ENCODE measurements around the gene BCL3. TPM values are rescaled to one million over a fixed set of nuclear protein-coding genes. Genes with fewer than 3 reads are reported as not detected.

Gene BCL3
- total RNA-seq, 1 donor from 2014 or later = 2.5 TPM

- DNase-seq (ENCODE audit: low read depth, low spot score) = no peak
Measured at GRCh38 chr19:44788971-44789370, 40.5 kb downstream of the BCL3 start.

- DNase-seq (ENCODE audit: low read depth, low spot score) = no peak
Measured at GRCh38 chr19:44789943-44790483, 41.5 kb downstream of the BCL3 start.

DNA sequence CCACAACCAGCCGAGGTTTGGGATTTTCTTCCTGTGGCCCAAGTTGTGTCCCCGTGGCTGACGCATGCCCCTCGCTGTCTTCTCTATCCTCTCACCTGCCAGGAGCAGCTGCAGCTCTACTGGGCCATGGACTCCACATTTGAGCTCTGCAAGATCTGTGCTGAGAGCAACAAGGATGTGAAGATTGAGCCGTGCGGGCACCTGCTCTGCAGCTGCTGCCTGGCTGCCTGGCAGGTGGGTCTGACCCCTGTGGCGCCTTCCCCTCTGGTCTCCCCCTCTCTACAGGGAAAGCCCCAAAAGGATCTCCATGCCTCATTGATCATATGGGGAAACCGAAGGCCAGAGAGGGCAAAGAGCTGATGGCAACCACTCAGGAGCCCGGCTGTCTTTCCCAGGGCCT, 43.8 kb downstream of the BCL3 start:
- DNase-seq (ENCODE audit: low read depth, low spot score) = no peak

DNA sequence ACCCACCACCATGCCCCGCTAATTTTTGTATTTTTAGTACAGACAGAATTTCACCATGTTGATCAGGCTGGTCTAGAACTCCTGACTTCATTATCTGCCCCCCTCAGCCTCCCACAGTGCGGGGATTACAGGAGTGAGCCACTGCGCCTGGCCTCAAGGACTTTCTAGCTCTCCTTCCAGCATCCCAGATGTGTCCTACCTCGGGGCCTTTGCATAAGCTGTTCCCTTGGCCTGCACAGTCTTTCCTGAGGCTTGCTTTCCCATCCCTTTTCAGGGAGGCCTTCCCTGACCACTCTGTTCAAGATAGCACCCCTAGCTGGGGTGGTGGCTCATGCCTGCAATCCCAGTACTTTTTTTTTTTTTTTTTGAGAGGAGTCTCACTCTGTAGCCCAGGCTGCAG, 46.1 kb downstream of the BCL3 start:
- no peak for DNase-seq (ENCODE audit: low read depth, low spot score)

- DNase-seq (ENCODE audit: low read depth, low spot score) = no peak
Measured at GRCh38 chr19:44795398-44795987, 47.0 kb downstream of the BCL3 start.

DNA sequence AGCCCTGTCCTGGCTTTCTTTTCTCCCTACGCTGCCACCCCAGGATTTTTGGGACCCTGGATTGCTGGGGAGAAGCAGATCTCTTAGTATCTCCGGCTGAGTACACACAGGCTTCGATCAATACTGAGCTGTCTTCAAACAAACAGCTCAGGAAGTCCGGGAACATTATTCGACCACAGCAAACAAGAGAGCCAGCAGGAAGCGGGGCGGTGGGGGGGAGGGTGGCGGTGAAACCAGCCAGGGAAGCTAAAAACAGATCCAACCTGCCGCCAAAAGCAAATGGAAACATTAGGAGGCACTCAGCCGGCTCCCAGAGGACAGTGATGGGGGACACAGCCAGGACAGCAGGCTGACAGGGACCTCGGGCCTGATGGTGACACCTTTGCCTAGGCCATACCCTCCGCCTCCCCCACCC, 48.2 kb downstream of the BCL3 start:
- DNase-seq (ENCODE audit: low read depth, low spot score) = no peak

GRCh38 chr19:44799627-44800346, 51.3 kb downstream of the BCL3 start:
- no peak for DNase-seq (ENCODE audit: low read depth, low spot score)

GRCh38 chr19:44800461-44800860, 52.0 kb downstream of the BCL3 start:
- no peak for DNase-seq (ENCODE audit: low read depth, low spot score)

GRCh38 chr19:44803442-44804428, 55.2 kb downstream of the BCL3 start:
- DNase-seq (ENCODE audit: low read depth, low spot score) = no peak

GRCh38 chr19:44806291-44806690, 57.8 kb downstream of the BCL3 start:
- no peak for DNase-seq (ENCODE audit: low read depth, low spot score)

- DNase-seq (ENCODE audit: low read depth, low spot score) = no peak
Measured at GRCh38 chr19:44807162-44807561, 58.7 kb downstream of the BCL3 start.

GRCh38 chr19:44807652-44808462, 59.3 kb downstream of the BCL3 start:
- no peak for DNase-seq (ENCODE audit: low read depth, low spot score)

DNA sequence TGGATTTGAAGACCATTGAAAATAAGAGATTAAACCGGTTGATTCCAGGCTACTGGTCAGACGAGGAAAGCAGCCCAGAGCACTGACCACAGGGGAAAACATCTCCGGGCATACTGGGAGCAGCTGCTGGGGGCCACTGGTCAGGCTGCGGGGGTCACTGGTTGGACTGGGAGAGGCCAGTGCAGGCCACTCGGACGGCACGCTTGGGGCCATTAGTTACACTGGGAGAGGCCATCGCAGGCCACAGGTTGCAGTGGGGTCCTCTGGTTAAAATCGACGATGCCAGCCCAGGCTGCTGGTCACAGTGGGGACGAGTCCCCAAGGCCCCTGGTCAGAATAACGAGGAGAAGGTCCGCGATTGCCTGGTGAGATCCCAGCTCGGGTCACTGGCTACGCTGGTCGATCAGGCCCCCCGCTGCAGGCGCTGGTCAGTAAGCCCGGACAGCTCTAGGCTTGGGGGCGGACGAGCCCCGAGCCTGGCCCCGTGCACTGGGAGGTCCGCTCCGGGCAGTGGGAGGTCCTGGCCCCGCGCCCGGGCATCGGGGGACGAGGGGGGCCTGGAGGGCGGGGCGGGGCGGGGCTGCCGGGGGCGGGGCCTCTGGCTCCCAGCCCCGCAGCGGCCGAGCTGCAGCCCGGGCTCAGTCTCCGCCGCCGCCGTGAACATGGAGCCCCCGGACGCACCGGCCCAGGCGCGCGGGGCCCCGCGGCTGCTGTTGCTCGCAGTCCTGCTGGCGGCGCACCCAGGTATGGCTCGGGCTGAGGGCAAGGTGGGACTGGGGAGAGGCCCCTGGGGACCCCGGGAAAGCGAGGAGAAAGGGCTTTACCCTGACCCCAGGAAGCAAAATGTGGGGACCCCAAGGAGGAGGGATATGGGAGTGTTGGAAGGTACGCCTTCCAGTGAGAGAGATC, 60.2 kb downstream of the BCL3 start, which contains the start of gene BCAM:
Gene BCAM, plus strand, starts transcription at position 641 of the 909 bp plus-strand sequence. Its CDS starts 22 bp downstream, at position 663.
- DNase-seq (ENCODE audit: low read depth, low spot score) = no peak

Other genes with a start within 250 kb of the BCL3 start
- 7.1 and 9.7 TPM in 2 replicates for gene ZNF180, start 248.2 kb upstream of the BCL3 start, total RNA-seq
- not detected in 2 replicates for gene CEACAM20, start 219.0 kb upstream of the BCL3 start, total RNA-seq
- gene IGSF23, start 135.1 kb upstream of the BCL3 start, total RNA-seq = 0.25 and 0.46 TPM in 2 replicates
- gene PVR, start 104.8 kb upstream of the BCL3 start, total RNA-seq = 187 and 206 TPM in 2 replicates
- 1.5 and 2.0 TPM in 2 replicates for gene CEACAM19, start 77.2 kb upstream of the BCL3 start, total RNA-seq
- not detected in 2 replicates for gene CEACAM16, start 49.6 kb upstream of the BCL3 start, total RNA-seq
- 0.07 and 0.13 TPM in 2 replicates for gene CBLC, start 29.2 kb downstream of the BCL3 start, total RNA-seq
- 8.0 and 22.4 TPM in 2 replicates for gene BCAM, start 60.4 kb downstream of the BCL3 start, total RNA-seq
- 101 and 112 TPM in 2 replicates for gene NECTIN2, start 97.6 kb downstream of the BCL3 start, total RNA-seq
- gene TOMM40, start 142.5 kb downstream of the BCL3 start, total RNA-seq = 78.6 and 100 TPM in 2 replicates
- 0.53 and 1.7 TPM in 2 replicates for gene APOE, start 157.1 kb downstream of the BCL3 start, total RNA-seq
- 1.2 and 1.8 TPM in 2 replicates for gene APOC1, start 165.9 kb downstream of the BCL3 start, total RNA-seq
- not detected in 2 replicates for gene APOC4, start 193.5 kb downstream of the BCL3 start, total RNA-seq
- not detected in 2 replicates for gene APOC2, start 197.3 kb downstream of the BCL3 start, total RNA-seq
- gene CLPTM1, start 206.7 kb downstream of the BCL3 start, total RNA-seq = 24.9 and 35.3 TPM in 2 replicates